Body of pancreas (tissue), 4 donors: ENCODE results near the gene TRPM5. TPM values are rescaled to one million over a fixed set of nuclear protein-coding genes. Genes with fewer than 3 reads are reported as not detected.
A peak's percentile ranks its signal among the peaks of the same experiment; 100 is the strongest.

Experiments used
- ATAC-seq: fragments of 150-250 bp; one replicate; pipeline ENCODE4 v1.9.1; 2016
- DNase-seq, 4 donors: peaks; one replicate each; pipeline ENCODE4 v3.0.0-alpha.2; 2019
- H3K27ac ChIP-seq, 4 donors: fragments of 200-600 bp; sonication (generic); 1 replicate in 3 of 4; 2 replicates in 1 of 4; pipeline versions ENCODE4 v1.5.1 to v1.6.1; 2016 to 2019; ENCODE audit warnings: mild to moderate bottlenecking in 1 of 4, mixed read lengths in 1 of 4, moderate library complexity in 1 of 4
- H3K27me3 ChIP-seq, 2 donors: fragments of 200-600 bp; sonication (generic); one replicate each; pipeline ENCODE4 v1.6.0; 2016; ENCODE audit warnings: mild to moderate bottlenecking in 1 of 2
- H3K36me3 ChIP-seq, 2 donors: fragments of 200-600 bp; sonication (generic); replicated peaks in 1 of 2; 2 replicates each; pipeline ENCODE4 v1.5.1; 2016; ENCODE audit warnings: low read depth in 2 of 2; ENCODE audit not compliant: insufficient read depth in 1 of 2
- H3K4me1 ChIP-seq: fragments of 200-600 bp; sonication (generic); one replicate; pipeline ENCODE4 v1.6.0; 2016
- H3K4me3 ChIP-seq, 2 donors: fragments of 200-600 bp; sonication (generic); 1 replicate in 1 of 2; 2 replicates in 1 of 2; pipeline ENCODE4 v1.5.1; 2016 to 2019
- H3K9me3 ChIP-seq, 3 donors: fragments of 200-600 bp; sonication (generic); 1 replicate in 2 of 3; 2 replicates in 1 of 3; pipeline ENCODE4 v1.5.1; 2016
- POLR2A ChIP-seq, 3 donors: fragments of 450-650 bp; IDR thresholded peaks; one replicate each; pipeline ENCODE4 v1.6.1; 2016; ENCODE audit warnings: antibody characterized with exemption in 3 of 3, mild to moderate bottlenecking in 2 of 3
- WGBS, 2 donors: methylation state at CpG; one replicate each; pipeline ENCODE4 v1.1.5; 2017; 5-methylcytosine and 5-hydroxymethylcytosine counted together
- intact Hi-C: fragments of 100-400 bp; cut with DNase I; formaldehyde crosslinking; loops from one replicate; pipeline ENCODE4 v1.15.1; 2023
- total RNA-seq, 2 donors: library from RNA; depleted of rRNA; stranded (reverse); fragments of >200 nt; gene quantifications; one replicate each; pipeline ENCODE4 v1.1.0, GENCODE V29; 2016
- TF ChIP-seq, protein P1 (sequence below), 7 experiments: fragments of 450-650 bp in 4 of 7; fragments of 200-600 bp in 3 of 7; sonication (generic) in 3 of 7; IDR thresholded peaks; one replicate each; pipeline ENCODE4 v1.5.1; 2016 to 2019; ENCODE audit warnings: antibody characterized with exemption in 7 of 7

Gene TRPM5
- total RNA-seq, 2 donors from 2014 or later: under 0.01 to 2.6 TPM

- H3K27me3 ChIP-seq: no peaks in the 10 kb centered on the region
- no peak overlapping the region for H3K4me3 ChIP-seq
These were observed 3.1 kb upstream of the TRPM5 start for GRCh38 chr11:2447253-2447950.

GRCh38 chr11:2446590-2447252, 2.4 kb upstream of the TRPM5 start:
- intact Hi-C loops: no loop called here
- peaks cover 51% of the 10 kb centered on the region for H3K4me1 ChIP-seq

More at GRCh38 chr11:2447253-2447950, 3.1 kb upstream of the TRPM5 start:
- Histone ChIP-seq H3K4me1 (peaks cover 55% of the 10 kb centered on the region), H3K27ac (peak overlapping the region in 2 of 4 donors; percentile 81 to 85), H3K36me3 (no peaks in the 10 kb centered on the region), H3K9me3 (no peaks in the 10 kb centered on the region)
- intact Hi-C loops: no loop called here
- ATAC-seq: no peak
- peak in 1 of 4 donors; percentile 13 for DNase-seq
- TF ChIP-seq POLR2A (IDR thresholded peaks at IDR 0.05): no peak
- TF ChIP-seq, protein P1, sequence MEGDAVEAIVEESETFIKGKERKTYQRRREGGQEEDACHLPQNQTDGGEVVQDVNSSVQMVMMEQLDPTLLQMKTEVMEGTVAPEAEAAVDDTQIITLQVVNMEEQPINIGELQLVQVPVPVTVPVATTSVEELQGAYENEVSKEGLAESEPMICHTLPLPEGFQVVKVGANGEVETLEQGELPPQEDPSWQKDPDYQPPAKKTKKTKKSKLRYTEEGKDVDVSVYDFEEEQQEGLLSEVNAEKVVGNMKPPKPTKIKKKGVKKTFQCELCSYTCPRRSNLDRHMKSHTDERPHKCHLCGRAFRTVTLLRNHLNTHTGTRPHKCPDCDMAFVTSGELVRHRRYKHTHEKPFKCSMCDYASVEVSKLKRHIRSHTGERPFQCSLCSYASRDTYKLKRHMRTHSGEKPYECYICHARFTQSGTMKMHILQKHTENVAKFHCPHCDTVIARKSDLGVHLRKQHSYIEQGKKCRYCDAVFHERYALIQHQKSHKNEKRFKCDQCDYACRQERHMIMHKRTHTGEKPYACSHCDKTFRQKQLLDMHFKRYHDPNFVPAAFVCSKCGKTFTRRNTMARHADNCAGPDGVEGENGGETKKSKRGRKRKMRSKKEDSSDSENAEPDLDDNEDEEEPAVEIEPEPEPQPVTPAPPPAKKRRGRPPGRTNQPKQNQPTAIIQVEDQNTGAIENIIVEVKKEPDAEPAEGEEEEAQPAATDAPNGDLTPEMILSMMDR (IDR thresholded peaks at IDR 0.05): no peak
- WGBS, 2 donors: 65 to 72% methylated on average over 10 to 12 of the region's 12 CpGs

DNA sequence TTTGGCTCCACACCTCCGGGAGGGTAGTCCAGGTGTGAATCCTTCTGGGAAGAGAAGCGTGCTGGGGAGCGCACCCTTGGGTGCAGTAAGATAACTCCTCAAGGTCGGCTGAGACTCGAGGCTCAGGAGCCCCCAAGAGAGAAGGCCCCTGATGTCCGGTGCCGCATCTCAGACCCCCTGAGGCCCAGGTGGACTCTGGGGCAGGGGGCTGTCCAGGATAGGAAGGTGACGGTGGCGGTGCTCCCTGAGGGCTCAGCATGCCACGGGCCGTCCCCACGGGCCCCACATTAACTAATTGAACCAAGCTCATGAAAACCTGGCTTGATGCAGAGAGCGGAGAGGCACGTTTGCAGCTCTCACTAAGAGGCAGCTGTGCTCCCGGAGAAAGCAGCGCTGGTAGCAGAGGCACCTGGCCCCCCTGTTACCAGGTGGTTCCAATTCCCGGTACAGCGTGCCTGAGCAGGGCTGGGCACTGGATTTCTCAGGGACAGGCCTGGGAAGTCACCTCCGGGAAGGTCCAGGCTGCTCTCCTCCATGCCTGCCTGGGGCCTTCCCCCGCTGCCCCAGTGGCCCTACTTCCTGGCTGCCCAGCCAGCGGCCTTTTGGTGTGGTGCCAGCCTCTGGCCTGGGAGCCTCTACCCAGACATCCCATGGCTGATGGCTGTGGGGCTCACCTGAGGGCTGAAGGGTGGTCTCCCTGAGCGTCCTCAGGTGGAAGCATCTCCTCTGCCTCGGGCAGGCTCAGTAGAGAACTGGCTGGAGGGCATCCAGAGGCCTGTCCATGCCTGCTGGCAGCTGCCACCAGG, 1.6 kb upstream of the TRPM5 start:
- peak overlapping the region; percentile 81 to 87 (median 83) for H3K27ac ChIP-seq
- H3K4me3 ChIP-seq: peak overlapping the region; percentile 9 to 69
- H3K4me1 ChIP-seq: peaks cover 58% of the 10 kb centered on the region
- no peaks in the 10 kb centered on the region for H3K36me3 ChIP-seq
- intact Hi-C loops: no loop called here
- peak; percentile 78 to 87 (median 84) for DNase-seq
- no peaks in the 10 kb centered on the region for H3K9me3 ChIP-seq
- peak; percentile 50 for ATAC-seq
- peak; percentile 40 to 80 (median 60) for TF ChIP-seq POLR2A (IDR thresholded peaks at IDR 0.05)
- TF ChIP-seq, protein P1 (IDR thresholded peaks at IDR 0.05): no peak
- 17% methylated on average over 23 of the region's 23 CpGs; no CpG with 5 or more reads in 1 of the 2 donors for WGBS, 2 donors
- H3K27me3 ChIP-seq: no peaks in the 10 kb centered on the region

More at GRCh38 chr11:2446590-2447252, 2.4 kb upstream of the TRPM5 start:
- H3K27ac ChIP-seq: peak overlapping the region; percentile 81 to 87 (median 83)
- no peaks in the 10 kb centered on the region for H3K36me3 ChIP-seq
- no peak overlapping the region for H3K4me3 ChIP-seq
- 70 to 77% methylated on average over 8 to 15 of the region's 15 CpGs for WGBS, 2 donors
- TF ChIP-seq, protein P1 (IDR thresholded peaks at IDR 0.05): no peak
- TF ChIP-seq POLR2A (IDR thresholded peaks at IDR 0.05): no peak
- no peaks in the 10 kb centered on the region for H3K27me3 ChIP-seq
- DNase-seq (peak in 1 of 4 donors; percentile 11), ATAC-seq (no peak)
- no peaks in the 10 kb centered on the region for H3K9me3 ChIP-seq

DNA sequence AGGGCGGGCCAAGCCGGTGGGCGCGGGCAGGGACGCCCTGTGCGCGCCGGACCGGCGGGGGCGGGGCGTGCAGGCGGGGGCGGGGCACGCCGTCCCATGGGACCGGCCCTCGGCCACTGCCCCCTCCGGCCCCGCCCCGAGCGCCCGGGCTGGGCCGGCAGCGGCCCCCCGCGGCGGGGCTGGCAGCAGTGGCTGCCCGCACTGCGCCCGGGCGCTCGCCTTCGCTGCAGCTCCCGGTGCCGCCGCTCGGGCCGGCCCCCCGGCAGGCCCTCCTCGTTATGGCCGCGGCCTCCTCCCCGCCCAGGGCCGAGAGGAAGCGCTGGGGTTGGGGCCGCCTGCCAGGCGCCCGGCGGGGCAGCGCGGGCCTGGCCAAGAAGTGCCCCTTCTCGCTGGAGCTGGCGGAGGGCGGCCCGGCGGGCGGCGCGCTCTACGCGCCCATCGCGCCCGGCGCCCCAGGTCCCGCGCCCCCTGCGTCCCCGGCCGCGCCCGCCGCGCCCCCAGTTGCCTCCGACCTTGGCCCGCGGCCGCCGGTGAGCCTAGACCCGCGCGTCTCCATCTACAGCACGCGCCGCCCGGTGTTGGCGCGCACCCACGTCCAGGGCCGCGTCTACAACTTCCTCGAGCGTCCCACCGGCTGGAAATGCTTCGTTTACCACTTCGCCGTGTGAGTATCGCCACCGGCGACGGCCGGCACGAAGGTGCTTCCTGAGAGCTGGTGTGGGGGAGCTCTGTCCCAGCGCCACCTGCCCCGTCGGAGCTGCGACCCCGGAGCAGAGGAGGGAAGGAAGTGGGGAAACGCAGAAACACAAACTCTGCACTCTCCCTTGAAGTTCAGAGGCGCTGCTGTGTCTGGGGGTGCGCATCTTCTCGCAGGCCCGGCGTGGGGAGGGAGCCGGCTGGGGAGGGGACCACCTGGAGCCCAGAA, 769 bp upstream of the TRPM5 start, which contains the start of gene KCNQ1:
Gene KCNQ1 (plus strand): TSS at position 188 of the 925 bp plus-strand sequence. CDS start 91 bp downstream, at position 279.
- TF ChIP-seq POLR2A (IDR thresholded peaks at IDR 0.05): peak in 2 of 3 donors; percentile 53 to 86
- TF ChIP-seq, protein P1 (IDR thresholded peaks at IDR 0.05): peak in 3 of 7 experiments; percentile 8 to 47 (median 37)
- H3K27ac ChIP-seq: peak within 1 kb of the TSS; percentile 81 to 87 (median 85)
- DNase-seq: peak; percentile 80 to 90 (median 84)
- no peaks in the 10 kb centered on the region for H3K9me3 ChIP-seq
- no peaks in the 10 kb centered on the region for H3K27me3 ChIP-seq
- intact Hi-C loops: no loop called here
- peak; percentile 79 for ATAC-seq
- H3K36me3 ChIP-seq: no peaks in the 10 kb centered on the region
- WGBS, 2 donors: 1 to 2% methylated on average over 23 to 101 of the region's 116 CpGs
- peaks cover 61% of the 10 kb centered on the region for H3K4me1 ChIP-seq
- peak within 1 kb of the TSS; percentile 9 to 69 for H3K4me3 ChIP-seq
